Lower leg skin (tissue), 3 donors: ENCODE results near the gene MRPS2.
"Not testable (repeated sequence)": the region's sequence is repeated elsewhere in the genome, so short reads cannot be mapped to it uniquely, and the experiment has no call there.

Source experiments
- POLR2A ChIP-seq, 2 donors: fragments of 450-650 bp; IDR thresholded peaks; one replicate each; pipeline ENCODE4 v1.6.1; 2016 to 2017; ENCODE audit warnings: antibody characterized with exemption in 2 of 2, mild to moderate bottlenecking in 1 of 2, moderate library complexity in 1 of 2
- TF ChIP-seq, protein P1 (sequence below), 3 donors: fragments of 450-650 bp; IDR thresholded peaks; one replicate each; pipeline ENCODE4 v1.5.1; 2016; ENCODE audit warnings: antibody characterized with exemption in 3 of 3, mild to moderate bottlenecking in 3 of 3, moderate library complexity in 2 of 3

DNA sequence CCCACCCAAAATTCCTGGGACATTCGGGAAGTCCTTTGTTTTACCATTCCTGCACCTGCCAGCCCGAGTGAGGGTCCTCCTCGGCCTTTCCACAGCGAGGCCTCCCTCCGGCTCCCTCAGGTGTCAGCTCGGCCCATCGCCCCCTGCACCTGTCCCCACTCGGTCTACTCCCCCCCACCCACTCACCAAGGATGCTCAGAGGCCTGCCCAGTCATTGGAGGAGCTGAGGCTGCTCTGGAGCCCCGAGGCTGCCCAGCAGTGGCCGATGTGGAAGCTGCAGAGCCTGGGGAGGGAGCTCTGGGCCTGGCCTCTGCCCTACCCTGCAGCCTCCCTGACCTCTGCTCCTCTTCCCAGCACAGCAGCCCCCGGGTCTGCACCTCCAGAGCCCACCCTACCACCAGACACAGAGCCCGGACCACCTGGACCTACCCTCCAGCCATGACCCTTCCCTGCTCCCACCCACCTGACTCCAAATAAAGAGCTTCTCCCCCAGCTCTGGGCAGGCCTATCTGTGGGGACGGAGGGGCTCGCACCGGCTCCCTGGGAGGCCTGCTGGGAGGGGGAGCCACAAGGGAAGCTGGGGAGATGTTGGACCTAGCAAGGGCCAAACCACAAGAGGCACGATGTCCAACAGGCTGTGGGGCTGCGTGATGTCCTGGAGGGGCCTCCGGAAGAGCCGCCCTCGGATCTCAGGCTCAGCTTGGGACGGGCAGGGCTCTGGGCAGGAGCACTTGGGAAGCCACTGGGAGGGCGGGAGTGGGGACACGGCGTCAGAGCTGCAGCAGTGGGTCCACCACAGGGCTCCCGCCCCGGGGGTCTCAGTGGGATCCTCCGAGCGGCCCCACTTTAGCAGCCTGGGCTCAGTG is 49.2 kb downstream of the MRPS2 start:
- TF ChIP-seq, protein P1, sequence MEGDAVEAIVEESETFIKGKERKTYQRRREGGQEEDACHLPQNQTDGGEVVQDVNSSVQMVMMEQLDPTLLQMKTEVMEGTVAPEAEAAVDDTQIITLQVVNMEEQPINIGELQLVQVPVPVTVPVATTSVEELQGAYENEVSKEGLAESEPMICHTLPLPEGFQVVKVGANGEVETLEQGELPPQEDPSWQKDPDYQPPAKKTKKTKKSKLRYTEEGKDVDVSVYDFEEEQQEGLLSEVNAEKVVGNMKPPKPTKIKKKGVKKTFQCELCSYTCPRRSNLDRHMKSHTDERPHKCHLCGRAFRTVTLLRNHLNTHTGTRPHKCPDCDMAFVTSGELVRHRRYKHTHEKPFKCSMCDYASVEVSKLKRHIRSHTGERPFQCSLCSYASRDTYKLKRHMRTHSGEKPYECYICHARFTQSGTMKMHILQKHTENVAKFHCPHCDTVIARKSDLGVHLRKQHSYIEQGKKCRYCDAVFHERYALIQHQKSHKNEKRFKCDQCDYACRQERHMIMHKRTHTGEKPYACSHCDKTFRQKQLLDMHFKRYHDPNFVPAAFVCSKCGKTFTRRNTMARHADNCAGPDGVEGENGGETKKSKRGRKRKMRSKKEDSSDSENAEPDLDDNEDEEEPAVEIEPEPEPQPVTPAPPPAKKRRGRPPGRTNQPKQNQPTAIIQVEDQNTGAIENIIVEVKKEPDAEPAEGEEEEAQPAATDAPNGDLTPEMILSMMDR (IDR thresholded peaks at IDR 0.05): not testable (repeated sequence)
- not testable (repeated sequence) for TF ChIP-seq POLR2A (IDR thresholded peaks at IDR 0.05)
